Thyroid gland (tissue), 4 donors: Measurements from ENCODE around the gene PRXL2A. TPM values are rescaled to one million over a fixed set of nuclear protein-coding genes. Genes with fewer than 3 reads are reported as not detected.

ENCODE experiments used
- DNase-seq, 2 donors: peaks; one replicate each; pipeline ENCODE4 v3.0.0-alpha.2; 2019
- H3K27ac ChIP-seq, 3 donors: fragments of 200-600 bp; sonication (generic); 1 replicate in 2 of 3; 2 replicates in 1 of 3; pipeline ENCODE4 v1.5.1; 2016 to 2019; ENCODE audit warnings: mild to moderate bottlenecking in 1 of 3, moderate library complexity in 1 of 3
- H3K27me3 ChIP-seq: fragments of 200-600 bp; sonication (generic); one replicate; pipeline ENCODE4 v1.5.1; 2019
- H3K36me3 ChIP-seq, 2 donors: fragments of 200-600 bp; sonication (generic); one replicate each; pipeline ENCODE4 v1.5.1; 2016 to 2019
- H3K4me1 ChIP-seq, 2 donors: fragments of 200-600 bp; sonication (generic); one replicate each; pipeline ENCODE4 v1.5.1; 2017 to 2019
- H3K4me3 ChIP-seq, 3 donors: fragments of 200-600 bp; sonication (generic); replicated peaks in 1 of 3; 1 replicate in 2 of 3; 2 replicates in 1 of 3; pipeline ENCODE4 v1.5.1; 2016; ENCODE audit warnings: mild to moderate bottlenecking in 1 of 3
- H3K9me3 ChIP-seq: fragments of 200-600 bp; sonication (generic); one replicate; pipeline ENCODE4 v1.5.1; 2017
- POLR2A ChIP-seq, 2 donors: fragments of 450-650 bp; IDR thresholded peaks; one replicate each; pipeline ENCODE4 v1.6.1; 2017; ENCODE audit warnings: antibody characterized with exemption in 2 of 2, mild to moderate bottlenecking in 2 of 2, moderate library complexity in 1 of 2
- WGBS, 2 donors: methylation state at CpG; one replicate each; pipeline ENCODE4 v1.1.5; 2017; 5-methylcytosine and 5-hydroxymethylcytosine counted together
- intact Hi-C: fragments of 100-400 bp; cut with DNase I; formaldehyde crosslinking; loops from one replicate; pipeline ENCODE4 v1.15.1; 2023
- total RNA-seq, 4 donors: library from RNA; depleted of rRNA; stranded (reverse); fragments of >200 nt; gene quantifications; one replicate each; pipeline ENCODE4 v1.2.3, GENCODE V29; 2016
- TF ChIP-seq, protein P1 (sequence below), 6 experiments: fragments of 200-600 bp in 3 of 6; fragments of 450-650 bp in 3 of 6; sonication (generic) in 3 of 6; IDR thresholded peaks; one replicate each; pipeline ENCODE4 v1.5.1; 2016 to 2019; ENCODE audit warnings: antibody characterized with exemption in 6 of 6, mild to moderate bottlenecking in 2 of 6, inconsistent platforms in 1 of 6, moderate library complexity in 1 of 6

PRXL2A gene
- total RNA-seq, 4 donors from 2014 or later = 68.2 to 93.3 (median 79.7) TPM

DNA sequence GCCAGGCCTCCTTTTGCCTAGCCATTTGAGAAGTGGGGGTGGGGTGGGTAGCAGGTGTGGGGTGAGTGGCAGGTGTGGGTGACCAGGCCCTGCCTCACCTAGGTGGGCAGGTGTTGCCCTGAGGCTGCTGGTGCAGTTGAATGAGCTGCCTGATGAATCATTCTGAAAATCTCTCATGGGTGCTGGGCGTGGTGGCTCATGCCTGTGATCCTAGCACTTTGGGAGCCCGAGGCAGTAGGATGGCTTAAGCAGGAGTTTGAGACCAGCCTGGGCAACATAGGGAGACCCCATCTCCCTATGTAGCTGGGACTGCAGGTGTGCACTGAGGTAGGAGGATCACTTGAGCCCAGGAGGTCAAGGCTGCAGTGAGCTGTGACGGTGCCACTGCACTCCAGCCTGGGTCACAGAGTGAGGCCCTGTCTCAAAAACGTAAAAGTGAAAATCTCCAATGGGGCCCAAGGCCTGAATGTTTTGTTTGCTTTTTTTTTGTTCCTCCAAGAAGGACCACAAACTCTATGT lies 63.4 kb downstream of the PRXL2A start:
- Histone ChIP-seq H3K4me1 (peaks cover 85 to 92% of the 10 kb centered on the region in 2 donors), H3K36me3 (no peaks in the 10 kb centered on the region), H3K27me3 (no peaks in the 10 kb centered on the region), H3K4me3 (no peak overlapping the region), H3K9me3 (no peaks in the 10 kb centered on the region), H3K27ac (peak overlapping the region; percentile 47 to 99 (median 93))
- intact Hi-C loops = no loop called here
- 31 to 38% methylated on average over 2 to 4 of the region's 4 CpGs for WGBS, 2 donors
- DNase-seq = peak in 1 of 2 donors; percentile 28
- no peak for TF ChIP-seq POLR2A (IDR thresholded peaks at IDR 0.05)
- TF ChIP-seq, protein P1, sequence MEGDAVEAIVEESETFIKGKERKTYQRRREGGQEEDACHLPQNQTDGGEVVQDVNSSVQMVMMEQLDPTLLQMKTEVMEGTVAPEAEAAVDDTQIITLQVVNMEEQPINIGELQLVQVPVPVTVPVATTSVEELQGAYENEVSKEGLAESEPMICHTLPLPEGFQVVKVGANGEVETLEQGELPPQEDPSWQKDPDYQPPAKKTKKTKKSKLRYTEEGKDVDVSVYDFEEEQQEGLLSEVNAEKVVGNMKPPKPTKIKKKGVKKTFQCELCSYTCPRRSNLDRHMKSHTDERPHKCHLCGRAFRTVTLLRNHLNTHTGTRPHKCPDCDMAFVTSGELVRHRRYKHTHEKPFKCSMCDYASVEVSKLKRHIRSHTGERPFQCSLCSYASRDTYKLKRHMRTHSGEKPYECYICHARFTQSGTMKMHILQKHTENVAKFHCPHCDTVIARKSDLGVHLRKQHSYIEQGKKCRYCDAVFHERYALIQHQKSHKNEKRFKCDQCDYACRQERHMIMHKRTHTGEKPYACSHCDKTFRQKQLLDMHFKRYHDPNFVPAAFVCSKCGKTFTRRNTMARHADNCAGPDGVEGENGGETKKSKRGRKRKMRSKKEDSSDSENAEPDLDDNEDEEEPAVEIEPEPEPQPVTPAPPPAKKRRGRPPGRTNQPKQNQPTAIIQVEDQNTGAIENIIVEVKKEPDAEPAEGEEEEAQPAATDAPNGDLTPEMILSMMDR (IDR thresholded peaks at IDR 0.05) = no peak

DNA sequence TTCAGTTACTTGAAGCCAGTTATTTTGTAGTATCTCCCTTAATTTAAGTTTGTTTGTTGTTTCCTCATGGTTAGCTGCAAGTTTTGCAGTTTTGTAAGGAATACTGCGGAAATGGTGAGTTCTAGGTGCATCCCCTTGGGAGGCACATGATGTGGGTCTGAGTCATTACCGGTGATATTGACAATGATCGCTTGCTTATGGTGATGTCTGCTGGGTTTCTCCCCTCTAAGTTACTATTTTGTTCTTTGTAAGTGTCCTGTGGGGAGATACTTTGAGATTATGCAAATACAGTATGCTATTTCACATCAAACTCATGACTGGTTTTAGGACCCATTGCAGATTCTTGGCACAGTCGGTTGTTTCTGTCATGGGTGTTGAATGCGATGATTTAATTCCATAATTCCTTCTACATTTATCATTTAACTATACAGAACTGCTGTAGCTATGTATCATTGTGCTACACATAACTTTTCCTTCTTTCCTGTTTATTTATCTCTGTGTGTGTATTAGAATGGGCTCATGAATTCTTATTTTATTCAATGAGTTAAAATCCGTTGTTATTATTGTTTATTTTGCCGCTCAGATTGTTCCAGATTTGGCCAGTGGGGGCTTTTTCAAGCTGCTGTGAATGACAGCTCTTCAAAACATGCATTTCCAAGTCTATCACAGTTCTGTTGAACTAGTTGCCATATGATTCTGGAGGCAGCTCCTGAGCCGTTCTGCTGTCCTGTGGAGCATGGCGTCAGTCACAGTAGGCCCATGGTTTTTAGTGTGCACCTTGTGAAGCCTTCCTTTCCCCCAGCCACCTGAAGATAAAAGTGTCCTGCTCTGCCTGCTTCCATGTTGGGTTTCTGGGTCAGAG lies 64.1 kb downstream of the PRXL2A start:
- DNase-seq = no peak
- H3K27me3 ChIP-seq = no peaks in the 10 kb centered on the region
- H3K36me3 ChIP-seq = no peaks in the 10 kb centered on the region
- intact Hi-C loops = no loop called here
- TF ChIP-seq, protein P1 (IDR thresholded peaks at IDR 0.05) = no peak
- TF ChIP-seq POLR2A (IDR thresholded peaks at IDR 0.05) = no peak
- H3K4me1 ChIP-seq = peaks cover 78 to 85% of the 10 kb centered on the region in 2 donors
- peak overlapping the region; percentile 47 to 99 (median 93) for H3K27ac ChIP-seq
- 48 to 53% methylated on average over 9 of the region's 9 CpGs for WGBS, 2 donors
- H3K4me3 ChIP-seq = no peak overlapping the region
- H3K9me3 ChIP-seq = no peaks in the 10 kb centered on the region

DNA sequence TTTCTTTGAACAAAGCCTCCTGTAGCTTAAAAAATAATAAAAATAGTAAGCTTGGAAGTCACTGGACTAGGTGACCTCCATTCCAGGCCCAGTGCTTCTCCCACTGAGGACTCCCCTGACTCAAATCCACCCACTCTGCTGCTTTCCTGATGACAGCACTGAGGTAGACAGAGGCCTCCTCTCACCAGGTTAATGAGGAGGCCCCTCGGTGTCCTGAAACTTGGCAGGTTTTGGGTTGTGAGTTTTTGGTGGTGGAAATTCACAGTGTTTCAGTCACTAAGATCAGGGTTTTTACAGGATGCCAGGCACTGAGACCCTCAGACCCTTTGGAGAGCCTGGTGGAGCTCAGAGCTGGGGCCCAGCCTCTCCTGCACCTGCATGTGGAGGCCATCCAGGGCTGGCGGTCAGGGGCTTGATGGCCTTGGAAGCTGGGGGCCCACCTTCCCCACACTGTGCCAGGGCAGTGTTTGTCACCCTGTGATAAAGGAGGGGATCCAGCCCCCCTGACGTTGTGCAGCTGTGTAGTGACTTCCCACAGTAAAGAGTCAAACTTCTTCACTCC lies 64.8 kb downstream of the PRXL2A start:
- DNase-seq = no peak
- intact Hi-C loops = no loop called here
- Histone ChIP-seq H3K36me3 (no peaks in the 10 kb centered on the region), H3K4me1 (peaks cover 72 to 78% of the 10 kb centered on the region in 2 donors), H3K4me3 (no peak overlapping the region), H3K9me3 (no peaks in the 10 kb centered on the region), H3K27ac (peak overlapping the region; percentile 47 to 99 (median 93)), H3K27me3 (no peaks in the 10 kb centered on the region)
- 64 to 78% methylated on average over 3 of the region's 3 CpGs for WGBS, 2 donors
- TF ChIP-seq POLR2A (IDR thresholded peaks at IDR 0.05) = no peak
- TF ChIP-seq, protein P1 (IDR thresholded peaks at IDR 0.05) = no peak

DNA sequence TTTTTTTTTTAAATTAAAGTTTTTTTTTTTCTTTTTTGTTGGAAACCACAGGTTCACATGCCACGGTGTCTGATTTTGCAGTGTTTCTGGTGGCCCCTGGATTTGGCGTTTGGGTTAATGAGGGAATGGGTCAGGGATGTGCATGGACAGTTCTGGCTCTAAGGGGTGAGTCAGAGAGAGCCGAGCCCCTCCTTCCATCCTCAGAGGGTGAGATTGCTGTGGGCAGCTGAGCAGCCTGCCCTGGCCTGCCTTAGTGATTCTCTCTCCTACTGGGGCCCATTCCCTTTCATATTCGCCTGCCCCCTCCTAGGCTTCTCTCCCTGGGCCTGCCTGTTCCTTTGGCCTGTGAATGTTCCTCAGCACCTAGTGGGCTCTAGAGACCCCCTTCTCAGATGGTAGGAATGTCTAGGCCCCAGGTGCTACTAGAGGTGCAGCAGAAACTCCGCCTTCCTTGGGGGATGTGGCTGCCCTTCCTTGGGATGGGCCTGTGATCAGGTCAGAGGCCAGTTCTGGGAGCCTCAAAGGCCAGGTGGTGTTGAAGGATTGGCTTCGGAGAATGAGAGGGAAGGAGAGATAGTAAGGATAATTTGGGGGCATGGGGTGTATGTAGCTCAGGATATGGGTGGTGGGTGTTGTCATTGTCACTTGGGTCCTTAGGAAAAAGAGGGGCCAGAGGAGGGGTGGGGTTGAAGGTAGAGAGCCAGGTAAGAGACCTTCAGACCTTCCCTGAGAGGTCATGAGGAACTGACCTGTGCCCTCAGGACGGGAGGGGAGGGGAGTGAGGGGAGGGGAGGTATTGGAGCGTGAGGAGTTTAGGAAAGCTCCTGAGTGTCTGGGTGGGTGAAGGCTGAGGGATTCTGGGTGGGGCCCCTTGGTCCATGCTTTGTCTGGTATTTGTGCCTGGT lies 65.6 kb downstream of the PRXL2A start:
- Histone ChIP-seq H3K9me3 (no peaks in the 10 kb centered on the region), H3K36me3 (no peaks in the 10 kb centered on the region), H3K4me1 (peaks cover 65 to 71% of the 10 kb centered on the region in 2 donors), H3K27me3 (no peaks in the 10 kb centered on the region), H3K4me3 (no peak overlapping the region), H3K27ac (peak overlapping the region; percentile 66 to 99 (median 93))
- intact Hi-C loops = no loop called here
- DNase-seq = peak in 1 of 2 donors; percentile 41
- TF ChIP-seq, protein P1 (IDR thresholded peaks at IDR 0.05) = no peak
- no peak for TF ChIP-seq POLR2A (IDR thresholded peaks at IDR 0.05)
- WGBS, 2 donors = 76 to 84% methylated on average over 8 of the region's 8 CpGs
